GM21423 (cell line): Measurements from ENCODE around the gene EIF4G3.
"Not testable (repeated sequence)": the region's sequence is repeated elsewhere in the genome, so short reads cannot be mapped to it uniquely, and the experiment has no call there.

Source experiments
- ATAC-seq: cut with Tn5 transposase; IDR thresholded peaks from one replicate; pipeline ENCODE4 v1.9.1; 2021; ENCODE audit warnings: mild to moderate bottlenecking, moderate library complexity; ENCODE audit not compliant: unreplicated experiment

EIF4G3 gene

DNA sequence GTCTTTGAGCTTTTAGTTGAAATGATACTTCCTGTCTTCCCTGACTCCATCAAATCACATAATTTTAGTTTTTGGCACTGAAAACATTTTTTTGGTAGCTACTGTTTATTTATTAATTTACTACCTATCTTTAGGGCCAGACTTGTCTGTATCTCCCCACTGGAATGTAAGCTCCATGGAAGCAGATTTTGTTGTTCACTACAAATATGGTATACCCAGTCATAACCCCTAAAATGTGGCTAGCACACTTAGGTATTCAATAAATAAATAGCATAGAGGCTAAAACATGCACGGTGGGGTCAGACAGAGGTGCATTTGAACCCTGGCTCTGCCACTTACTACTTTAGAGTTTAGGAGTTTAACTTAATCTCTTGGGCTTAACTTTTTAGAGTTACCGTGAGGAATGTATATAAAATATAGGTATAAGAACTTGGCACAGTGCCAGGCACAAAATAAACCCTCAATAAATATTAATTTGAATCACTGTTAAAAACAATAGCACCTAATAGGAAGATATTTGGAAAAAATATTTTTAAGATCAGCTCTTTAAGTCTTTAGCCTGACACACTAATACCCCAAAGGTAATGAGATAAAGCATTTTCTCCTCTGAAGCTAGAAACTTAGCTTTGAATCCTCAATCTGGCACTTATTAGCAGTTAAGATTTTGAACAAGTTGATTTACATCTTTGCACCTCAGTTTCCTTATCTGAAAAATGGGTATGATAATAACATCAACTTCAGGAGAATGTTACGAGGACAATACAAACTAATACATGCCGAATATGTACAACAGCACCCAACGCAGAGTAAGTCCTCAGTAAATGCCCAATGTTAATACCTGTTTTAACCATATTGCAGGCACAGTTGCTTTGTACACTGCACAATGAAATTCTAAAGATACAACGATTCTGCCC lies 330.0 kb downstream of the EIF4G3 start:
- no peak for ATAC-seq

DNA sequence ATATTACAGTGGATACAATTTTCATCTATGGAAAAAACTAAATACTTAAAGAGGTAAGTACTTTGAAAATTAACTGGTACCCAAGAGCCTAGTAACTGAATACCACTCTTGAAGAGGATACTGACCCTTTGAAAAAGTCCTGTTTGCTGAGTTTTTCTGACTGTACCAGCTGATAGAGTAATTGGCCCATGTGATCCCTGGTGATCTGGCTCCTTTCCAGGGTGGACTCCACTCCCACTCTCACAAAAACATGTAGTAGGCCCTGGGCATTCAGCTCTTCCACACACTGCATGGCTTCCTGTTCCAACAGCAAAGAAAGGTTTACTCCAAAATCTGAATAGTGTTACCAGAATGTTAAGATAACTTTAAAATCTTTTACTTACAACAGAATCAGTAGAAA lies 336.0 kb downstream of the EIF4G3 start:
- no peak for ATAC-seq

DNA sequence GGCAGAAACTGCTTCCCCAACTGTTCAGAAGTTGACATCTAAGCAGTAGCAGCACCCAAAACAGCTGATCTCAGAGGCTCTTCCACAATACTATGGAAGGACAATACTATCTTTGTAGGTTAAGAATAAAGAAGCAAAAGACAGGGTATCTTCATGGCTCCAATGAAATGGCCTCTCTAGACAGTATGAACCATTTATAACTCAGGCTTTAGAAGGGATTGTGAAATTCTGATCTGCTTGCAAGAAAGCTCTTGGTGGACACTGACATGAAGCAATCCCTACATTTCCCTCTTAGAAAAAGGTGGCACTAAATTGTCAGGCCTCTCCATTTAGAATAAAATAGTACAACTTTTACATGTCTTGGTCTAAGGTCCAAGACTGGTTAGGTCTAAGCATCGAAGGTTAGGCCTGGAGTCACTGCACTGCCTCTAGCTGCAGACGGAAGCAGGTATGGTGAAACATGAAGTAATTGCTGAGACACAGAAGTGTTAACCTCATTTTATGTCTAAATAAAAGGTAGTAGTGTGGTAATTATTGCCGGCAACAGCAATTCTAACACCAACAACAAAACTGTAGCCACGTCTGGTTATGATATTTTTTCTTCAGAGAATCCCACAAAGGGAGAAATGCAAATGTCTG lies 339.0 kb downstream of the EIF4G3 start:
- no peak for ATAC-seq

DNA sequence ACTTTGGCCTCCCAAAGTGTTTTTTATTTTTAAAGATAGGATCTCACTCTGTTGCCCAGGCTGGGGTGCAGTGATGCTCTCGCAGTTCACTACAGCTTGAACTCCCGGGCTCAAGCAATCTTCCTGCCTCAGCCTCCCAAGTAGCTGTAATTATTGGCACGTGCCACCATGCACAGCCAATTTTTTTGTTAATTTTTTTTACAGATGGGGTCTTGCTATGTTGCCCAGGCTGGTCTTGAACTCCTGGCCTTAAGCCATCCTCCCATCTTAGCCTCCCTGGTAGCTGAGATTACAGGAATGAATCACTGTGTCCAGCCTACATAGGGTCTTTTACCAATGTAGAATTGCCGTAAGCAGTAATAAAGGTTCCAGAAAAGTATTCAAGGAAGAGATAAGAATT lies 340.5 kb downstream of the EIF4G3 start:
- ATAC-seq, result no peak

DNA sequence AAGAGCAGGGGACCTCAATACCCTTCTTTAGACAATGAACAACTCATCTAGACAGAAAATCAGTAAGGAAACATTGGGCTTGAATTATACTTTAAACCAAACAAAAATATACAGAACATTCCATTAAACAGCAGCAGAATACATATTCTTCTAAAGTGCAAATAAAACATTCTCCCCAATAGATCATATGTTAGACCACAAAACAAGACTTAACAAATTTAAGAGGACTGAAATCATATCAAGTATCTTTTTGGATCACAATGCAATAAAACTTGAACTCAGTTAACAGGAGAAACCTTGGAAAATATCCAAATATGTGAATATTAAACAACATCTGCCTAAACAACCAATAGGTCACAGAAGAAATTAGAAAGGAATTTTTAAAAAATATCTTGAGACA lies 341.9 kb downstream of the EIF4G3 start:
- ATAC-seq, result no peak

DNA sequence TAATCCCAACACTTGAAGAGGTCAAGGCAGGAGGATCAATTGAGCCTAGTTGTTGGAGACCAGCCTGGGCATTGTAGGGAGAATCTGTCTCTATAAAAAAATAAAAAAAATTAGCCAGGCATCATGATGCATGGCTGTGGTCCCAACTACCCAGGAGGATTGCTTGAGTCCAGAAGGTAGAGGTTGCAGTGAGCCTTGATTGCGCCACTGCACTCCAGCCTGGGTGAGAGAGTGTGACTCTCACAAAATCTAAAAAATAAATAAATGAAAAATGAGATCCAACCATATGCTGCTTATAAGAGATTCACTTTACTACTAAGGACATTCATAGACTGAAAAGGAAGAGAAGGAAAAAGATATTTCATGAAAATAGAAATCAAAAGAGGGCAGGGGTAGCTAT lies 342.5 kb downstream of the EIF4G3 start:
- ATAC-seq, result no peak

DNA sequence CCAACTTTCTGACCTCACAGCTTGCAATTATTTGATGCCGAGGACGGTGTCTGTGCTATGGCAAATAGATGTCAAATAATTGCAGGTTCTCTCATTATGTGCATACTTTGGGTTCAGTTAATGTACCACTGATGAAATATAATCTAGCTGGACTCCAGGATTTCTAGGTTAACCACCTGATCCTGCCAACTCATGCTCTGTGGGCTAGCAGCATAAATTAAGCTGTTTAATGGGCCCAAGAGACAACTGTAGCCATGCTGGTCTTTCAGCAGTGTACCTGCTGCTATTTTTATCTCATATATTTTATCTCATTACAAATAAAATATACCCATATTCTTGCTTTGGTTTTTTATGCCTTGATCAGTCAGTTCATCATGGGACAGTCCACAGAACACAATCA lies 346.3 kb downstream of the EIF4G3 start:
- ATAC-seq, result no peak

DNA sequence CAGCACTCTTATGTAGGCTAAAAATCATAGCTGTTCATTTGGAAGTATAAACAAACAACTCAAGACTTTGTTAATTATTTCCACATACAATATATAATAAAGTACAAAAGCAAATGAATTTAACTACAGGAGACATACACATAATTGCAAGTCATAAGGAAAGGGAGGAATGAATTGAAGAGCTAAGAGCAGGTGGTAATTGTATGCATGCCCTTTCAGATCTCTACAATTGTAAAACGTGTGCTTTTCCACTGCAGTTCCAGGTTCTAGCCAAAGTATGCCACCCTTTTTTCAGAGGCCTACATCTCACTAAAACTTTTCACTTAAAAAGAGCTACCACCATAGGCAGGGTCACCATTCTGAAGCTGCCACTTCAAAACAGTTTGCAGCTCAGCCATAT lies 346.8 kb downstream of the EIF4G3 start:
- no peak for ATAC-seq

DNA sequence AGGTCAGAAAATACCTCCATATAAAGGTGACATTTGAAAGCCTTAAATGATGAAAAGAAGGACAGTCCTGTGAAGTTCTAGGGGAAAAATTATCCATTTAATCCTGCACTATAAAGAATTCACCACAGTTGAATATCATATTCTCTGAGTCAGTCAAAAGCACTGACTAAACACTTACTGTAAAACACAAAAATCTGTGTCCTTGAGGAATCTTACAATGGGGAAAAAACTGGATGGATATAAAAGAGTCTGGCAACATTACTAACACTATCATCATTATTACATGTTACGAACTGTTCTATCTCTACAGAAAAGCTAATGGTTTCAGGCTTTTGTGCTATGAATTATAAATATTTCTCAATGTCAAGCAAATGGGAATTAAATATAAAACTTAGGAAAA lies 347.2 kb downstream of the EIF4G3 start:
- no peak for ATAC-seq

DNA sequence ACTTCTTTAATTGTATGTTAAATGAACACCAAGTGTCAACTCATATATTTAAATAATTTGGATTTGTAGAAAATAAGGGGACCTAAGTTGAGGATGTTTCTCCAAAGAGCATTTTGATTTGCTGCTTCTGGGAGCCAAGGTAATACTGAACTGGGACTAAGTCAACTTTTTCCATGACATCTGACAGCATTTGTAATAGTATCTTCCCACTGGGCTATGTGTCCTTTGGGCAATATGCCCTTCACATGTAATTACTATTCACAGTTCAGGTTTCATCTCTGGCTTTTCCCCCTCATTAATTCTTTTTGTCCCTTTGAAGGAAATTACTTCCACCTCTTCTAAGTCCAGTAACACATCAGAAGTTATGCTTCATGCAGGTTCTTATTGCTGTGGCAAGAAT lies 352.9 kb downstream of the EIF4G3 start:
- ATAC-seq, result no peak

DNA sequence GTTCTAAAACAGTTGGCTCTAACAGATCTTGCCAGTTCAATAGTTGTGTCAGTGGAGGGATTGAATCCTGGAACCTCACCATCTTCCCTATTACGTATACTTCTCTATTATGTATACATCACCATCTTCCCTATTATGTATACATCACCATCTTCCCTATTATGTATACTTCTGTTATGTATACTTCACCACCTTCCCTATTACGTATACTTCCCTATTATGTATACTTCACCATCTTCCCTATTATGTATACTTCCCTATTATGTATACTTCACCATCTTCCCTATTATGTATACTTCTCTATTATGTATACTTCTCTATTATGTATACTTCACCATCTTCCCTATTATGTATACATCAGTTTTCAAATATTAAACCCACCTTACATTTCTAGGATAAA lies 355.2 kb downstream of the EIF4G3 start:
- no peak for ATAC-seq

DNA sequence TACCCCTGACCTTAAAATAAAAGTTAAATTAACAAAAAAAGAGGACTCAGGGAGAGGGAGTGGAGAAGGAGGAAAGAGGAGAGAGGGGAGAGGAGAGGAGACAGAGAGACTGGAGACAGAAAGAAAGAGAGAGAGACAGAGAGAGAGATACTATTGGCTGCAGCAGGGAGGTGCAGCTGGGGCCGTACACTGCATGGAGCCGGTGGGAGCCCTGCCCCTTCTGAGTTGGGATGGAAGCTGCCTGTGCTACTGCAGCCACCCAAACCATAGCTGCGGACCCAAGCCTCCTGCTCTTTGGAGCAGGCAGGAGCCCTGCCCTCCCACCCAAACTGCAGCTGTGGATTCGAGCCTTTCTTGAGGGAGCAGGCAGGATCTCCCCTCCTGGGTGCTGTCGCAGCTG lies 356.9 kb downstream of the EIF4G3 start:
- ATAC-seq, result no peak

DNA sequence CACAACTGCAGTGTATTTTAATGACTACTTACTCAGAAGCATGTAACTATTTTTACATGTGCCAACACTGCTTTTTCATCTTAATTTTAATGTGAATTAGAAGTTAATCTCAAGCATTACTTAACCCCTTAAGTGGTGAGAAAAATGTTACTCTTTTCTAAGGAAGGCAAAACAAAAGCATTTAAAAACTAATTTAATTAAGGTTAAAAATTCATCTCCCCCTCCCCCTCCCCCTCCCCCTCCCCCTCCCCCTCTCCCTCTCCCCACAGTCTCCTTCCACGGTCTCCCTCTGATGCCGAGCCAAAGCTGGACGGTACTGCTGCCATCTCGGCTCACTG lies 362.2 kb downstream of the EIF4G3 start:
- ATAC-seq, result no peak

DNA sequence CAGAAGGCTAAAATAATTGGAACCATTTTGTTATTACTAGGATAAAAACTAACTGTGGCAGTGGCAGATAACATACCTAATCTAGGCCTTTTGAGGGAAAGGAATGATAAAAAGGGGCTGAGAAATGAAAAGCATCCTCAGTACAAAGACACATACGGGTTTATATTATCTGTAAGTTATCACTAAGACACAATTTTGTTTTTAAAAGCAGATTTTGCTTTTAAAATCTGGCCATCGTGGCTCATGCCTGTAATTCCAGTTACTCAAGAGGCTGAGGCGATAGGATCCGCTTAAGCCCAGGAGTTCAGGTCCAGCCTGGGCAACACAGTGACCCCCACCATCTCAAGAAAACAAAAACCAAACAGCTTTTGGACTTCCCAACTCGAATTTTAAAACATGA lies 364.8 kb downstream of the EIF4G3 start:
- ATAC-seq, result no peak

DNA sequence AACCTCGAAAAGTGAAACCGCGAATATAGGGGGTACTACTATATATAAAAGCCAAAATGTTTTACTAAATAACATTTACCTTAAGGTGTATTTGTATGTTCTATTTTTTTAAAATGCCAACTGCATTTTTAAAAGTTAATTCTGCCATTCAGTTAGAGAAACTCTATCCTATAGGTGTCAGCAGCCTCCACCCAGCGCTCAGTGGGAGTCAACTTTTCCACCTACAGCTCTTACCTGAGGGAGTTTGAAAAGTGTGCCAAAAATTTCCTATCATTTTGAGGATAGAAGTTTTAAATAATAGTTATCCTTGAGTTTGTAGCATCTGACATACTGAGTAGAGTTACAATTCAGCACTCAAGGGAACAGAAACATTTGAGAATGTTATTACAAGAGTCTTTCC lies 383.5 kb downstream of the EIF4G3 start:
- no peak for ATAC-seq

DNA sequence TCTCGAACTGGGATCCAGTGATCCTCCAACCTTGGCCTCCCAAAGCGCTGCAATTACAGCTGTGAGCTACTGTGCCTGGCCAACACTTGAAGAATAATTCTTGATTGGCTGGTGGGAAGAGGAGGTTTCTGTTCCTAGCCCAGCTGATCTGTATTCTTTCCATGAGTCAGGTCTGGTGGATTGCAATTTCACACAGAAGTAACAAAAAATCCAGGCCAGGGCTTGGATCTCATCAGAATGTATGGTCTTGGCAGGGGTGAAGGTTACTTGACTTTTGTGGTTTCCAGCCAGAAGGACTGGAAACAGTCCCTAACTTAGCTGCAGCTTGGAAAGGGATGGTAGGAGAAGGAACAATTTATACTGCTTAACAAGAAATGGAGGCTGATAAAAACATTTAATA lies 384.5 kb downstream of the EIF4G3 start:
- ATAC-seq, result no peak

DNA sequence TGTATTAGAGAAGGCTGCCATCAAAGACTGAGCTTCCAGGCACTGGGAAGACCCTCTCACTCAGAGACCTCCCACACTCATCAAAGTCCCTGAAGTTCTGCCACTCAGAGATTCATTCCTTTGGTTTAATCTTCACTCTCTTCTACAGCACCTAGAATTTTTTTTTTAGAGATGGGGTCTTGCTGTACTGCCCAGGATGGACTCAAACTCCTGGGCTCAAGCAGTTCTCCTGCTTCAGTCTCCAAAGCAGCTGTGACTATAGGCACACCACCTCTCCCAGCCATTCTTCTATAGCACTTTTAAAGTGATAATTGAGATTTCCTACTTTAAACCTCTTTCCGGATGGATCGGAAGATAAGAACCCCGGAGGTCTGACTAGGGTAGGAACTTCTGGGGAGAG lies 385.9 kb downstream of the EIF4G3 start:
- ATAC-seq, result no peak

DNA sequence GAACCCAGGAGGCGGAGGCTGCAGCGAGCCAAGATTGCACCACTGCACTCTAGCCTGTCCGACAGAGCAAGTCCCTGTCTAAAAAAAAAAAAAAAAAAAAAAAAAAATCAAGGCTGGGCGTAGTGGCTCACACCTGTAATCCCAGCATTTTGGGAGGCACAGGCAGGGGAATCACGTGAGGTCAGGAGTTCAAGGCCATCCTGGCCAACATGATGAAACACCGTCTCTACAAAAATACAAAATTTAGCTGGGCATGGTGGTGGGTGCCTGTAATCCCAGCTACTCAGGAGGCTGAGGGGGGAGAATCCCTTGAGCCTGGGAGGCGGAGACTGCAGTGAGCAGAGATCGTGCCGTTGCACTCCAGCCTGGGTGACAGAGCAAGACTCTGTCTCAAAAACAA lies 387.1 kb downstream of the EIF4G3 start:
- ATAC-seq, result not testable (repeated sequence)

DNA sequence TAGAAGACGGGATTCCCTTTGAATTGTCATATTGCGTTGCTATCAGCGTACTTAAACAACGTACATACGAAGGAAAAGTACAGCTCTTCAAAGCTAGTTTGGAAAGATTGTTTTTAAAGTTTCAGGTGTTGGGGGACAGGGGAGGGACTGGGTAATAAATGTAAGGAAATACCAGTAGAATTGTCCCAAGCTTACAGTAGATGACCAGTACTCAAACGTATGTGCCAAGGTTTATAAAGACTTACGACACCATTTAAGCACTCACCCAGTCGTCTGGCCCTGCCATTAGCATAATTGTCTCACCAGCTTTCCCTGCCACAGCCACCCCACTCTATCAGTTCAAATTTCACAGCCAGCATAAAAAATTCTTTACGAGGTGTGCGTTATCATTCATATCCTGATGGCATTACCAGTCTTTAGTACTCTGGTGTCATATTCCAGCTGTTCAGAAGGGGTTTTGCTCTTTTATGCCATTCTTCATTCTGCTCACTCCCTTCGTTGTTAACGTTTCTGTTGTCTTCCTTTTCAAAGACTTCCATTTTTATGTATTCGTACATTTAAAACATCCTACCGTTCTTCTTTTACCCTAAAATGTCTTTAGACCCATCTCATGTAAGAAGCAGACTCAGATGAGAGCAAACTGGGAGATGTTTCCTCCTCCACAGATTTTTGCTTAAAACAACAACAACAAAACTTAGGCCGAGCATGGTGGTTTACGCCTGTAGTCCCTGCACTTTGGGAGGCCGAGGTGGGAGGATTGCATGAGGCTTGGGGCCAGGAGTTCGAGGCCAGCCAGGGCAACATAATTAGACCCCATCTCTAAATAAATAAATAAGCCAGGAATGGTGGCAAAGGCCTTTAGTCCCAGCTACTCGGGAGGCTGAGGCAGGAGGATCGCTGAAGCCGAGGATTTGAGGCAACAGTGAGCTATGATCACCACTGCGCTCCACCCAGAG lies 388.6 kb downstream of the EIF4G3 start:
- ATAC-seq, result no peak

DNA sequence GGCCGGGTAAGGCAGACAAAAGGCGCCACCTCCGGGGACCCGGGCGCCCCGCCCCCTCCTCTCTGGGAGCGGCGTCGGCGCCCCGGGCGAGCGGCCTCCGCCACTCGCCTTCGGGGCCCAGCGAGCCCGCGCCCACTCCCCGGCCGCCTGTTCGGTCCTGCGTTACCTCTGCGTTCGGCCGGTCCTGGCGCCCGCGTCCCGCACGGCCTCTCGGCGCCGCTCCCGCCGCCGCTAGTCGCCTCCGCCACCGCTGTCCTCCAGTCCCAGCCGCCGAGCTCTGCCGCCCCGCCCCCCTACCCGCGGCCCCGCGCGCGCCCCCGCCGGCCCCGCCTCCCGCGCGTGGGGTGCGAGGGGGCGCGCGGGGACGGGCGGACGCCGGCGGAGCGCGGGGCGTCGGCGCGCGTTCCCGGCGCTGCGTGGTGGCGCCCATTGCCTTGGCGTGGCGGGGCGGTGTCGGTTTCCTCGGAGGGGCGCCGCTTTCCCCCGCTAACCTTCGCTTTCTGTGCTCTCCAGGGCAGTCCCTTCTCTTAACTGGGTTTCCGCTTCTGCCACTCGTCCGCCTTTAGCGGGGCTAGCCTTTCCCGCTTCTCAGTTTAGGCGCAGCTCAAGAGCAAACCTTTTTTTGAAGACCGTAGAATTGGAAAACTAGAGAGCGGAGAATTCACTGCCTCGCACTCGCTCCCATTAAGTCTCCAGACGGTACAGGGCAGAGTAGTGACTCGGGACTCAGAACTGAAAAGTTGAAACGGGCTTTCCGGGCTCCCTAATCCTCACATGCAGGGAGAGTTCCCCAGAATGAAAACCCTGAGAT lies 389.5 kb downstream of the EIF4G3 start, which contains the start of gene HP1BP3:
Gene HP1BP3, minus strand, starts transcription at position 279 of the 811 bp plus-strand sequence. CDS start 6,867 bp downstream, outside the sequence.
- ATAC-seq, result peak; percentile 51
